Measurements from ENCODE around the gene WFDC11. TPM values are rescaled to one million over a fixed set of nuclear protein-coding genes. Genes with fewer than 3 reads are reported as not detected.
"Not testable (repeated sequence)": the region's sequence is repeated elsewhere in the genome, so short reads cannot be mapped to it uniquely, and the experiment has no call there.

Gene WFDC11
- total and polyA plus RNA-seq, 8 donors = not detected

DNA sequence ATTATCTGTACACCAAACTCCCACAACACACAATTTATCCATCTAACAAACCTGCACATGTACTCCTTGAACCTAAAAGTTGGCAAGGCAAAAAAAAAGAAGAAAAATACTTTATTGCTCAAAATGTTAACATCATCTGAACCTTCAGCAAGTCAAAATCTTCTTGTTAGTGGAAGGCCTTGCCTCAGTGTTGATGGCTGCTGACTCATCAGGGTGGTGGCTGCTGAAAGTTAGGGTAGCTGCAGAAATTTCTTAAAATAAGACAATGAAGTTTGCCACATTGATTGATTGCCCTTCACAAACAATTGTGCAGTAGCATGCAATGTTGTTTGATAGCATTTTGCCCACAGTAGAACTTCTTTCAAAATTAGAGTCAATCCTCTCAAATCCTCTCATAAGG is 2.7 kb upstream of the WFDC11 start:
- TF ChIP-seq EP300 (IDR thresholded peaks at IDR 0.05) (no peak), POLR2A (IDR thresholded peaks at IDR 0.05) (no peak), POLR2AphosphoS5 (IDR thresholded peaks at IDR 0.05) (no peak)
- TF ChIP-seq, protein P1, sequence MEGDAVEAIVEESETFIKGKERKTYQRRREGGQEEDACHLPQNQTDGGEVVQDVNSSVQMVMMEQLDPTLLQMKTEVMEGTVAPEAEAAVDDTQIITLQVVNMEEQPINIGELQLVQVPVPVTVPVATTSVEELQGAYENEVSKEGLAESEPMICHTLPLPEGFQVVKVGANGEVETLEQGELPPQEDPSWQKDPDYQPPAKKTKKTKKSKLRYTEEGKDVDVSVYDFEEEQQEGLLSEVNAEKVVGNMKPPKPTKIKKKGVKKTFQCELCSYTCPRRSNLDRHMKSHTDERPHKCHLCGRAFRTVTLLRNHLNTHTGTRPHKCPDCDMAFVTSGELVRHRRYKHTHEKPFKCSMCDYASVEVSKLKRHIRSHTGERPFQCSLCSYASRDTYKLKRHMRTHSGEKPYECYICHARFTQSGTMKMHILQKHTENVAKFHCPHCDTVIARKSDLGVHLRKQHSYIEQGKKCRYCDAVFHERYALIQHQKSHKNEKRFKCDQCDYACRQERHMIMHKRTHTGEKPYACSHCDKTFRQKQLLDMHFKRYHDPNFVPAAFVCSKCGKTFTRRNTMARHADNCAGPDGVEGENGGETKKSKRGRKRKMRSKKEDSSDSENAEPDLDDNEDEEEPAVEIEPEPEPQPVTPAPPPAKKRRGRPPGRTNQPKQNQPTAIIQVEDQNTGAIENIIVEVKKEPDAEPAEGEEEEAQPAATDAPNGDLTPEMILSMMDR (IDR thresholded peaks at IDR 0.05) = no peak
- Histone ChIP-seq H3K9me3 (peaks cover 0 to 15% (median 14%) of the 10 kb centered on the region in 4 donors), H3K4me3 (no peak overlapping the region), H3K36me3 (no peaks in the 10 kb centered on the region), H3K4me1 (no peaks in the 10 kb centered on the region), H3K27ac (no peak overlapping the region), H3K27me3 (no peaks in the 10 kb centered on the region)
- DNase-seq = no peak
- intact Hi-C loops (cut with DNase I; ENCODE audit: low total_unique reads) = no loop called here

DNA sequence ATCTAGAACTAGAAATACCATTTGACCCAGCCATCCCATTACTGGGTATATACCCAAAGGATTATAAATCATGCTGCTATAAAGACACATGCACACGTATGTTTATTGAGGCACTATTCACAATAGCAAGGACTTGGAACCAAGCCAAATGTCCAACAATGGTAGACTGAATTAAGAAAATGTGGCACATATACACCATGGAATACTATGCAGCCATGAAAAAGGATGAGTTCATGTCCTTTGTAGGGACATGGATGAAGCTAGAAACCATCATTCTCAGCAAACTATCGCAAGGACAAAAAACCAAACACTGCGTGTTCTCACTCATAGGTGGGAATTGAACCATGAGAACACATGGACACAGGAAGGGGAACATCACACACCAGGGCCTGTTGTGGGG is 13.0 kb downstream of the WFDC11 start:
- H3K36me3 ChIP-seq; H3K4me1 ChIP-seq; intact Hi-C loops (cut with DNase I; ENCODE audit: low total_unique reads); H3K9me3 ChIP-seq; DNase-seq; H3K27ac ChIP-seq; H3K4me3 ChIP-seq; H3K27me3 ChIP-seq: not testable (repeated sequence)
- 73 to 92% (median 84%) methylated on average over 3 of the region's 3 CpGs for WGBS, 5 donors

DNA sequence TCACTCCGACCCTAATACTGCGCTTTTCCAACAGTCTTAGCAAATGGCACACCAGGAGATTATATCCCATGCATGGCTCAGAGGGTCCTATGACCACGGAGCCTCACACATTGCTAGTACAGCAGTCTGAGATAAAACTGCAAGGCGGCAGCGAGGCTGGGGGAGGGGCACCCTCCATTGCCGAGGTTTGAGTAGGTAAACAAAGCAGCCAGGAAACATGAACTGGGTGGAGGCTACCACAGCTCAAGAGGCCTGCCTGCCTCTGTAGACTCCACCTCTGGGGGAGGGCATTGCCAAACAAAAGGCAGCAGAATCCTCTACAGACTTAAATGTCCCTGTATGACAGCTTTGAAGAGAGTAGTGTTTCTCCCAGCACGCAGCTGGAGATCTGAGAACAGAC is 18.3 kb downstream of the WFDC11 start:
- H3K4me1 ChIP-seq; H3K9me3 ChIP-seq; intact Hi-C loops (cut with DNase I; ENCODE audit: low total_unique reads); H3K4me3 ChIP-seq; H3K27ac ChIP-seq; H3K27me3 ChIP-seq; H3K36me3 ChIP-seq: not testable (repeated sequence)
- WGBS, 5 donors = 63 to 75% (median 70%) methylated on average over 6 to 7 of the region's 7 CpGs
- peak in 1 of 2 donors; percentile 3 for DNase-seq

DNA sequence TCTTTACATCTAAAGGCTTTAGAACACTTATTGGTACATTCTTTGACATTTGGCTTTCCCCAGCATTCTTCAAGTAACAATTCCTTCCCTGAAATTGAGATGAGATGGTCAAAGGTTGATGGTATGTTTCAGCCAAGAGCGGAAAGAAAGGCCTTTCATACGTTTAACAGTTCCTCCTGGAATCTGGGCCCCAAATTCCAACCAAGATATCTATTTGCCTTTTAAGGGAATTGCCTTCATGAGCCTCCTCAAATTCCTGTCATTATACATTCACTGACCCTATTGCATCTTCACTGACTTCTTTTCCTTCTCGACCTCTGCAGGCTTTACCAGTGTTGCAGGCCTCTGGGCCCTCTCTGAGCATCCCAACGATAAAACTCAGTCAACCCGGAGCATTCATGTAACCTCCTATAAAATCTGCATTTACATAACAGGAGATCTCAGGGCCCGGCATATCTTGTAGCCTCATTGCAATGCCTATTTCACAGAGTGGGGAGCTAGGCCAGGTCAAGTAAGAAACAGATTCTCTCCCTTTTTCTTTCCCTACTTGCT is 20.7 kb downstream of the WFDC11 start:
- Histone ChIP-seq H3K27me3 (no peaks in the 10 kb centered on the region), H3K27ac (no peak overlapping the region), H3K4me1 (no peaks in the 10 kb centered on the region), H3K4me3 (no peak overlapping the region), H3K9me3 (peaks cover 0 to 8% (median 3%) of the 10 kb centered on the region in 4 donors), H3K36me3 (no peaks in the 10 kb centered on the region)
- 81 to 88% (median 86%) methylated on average over 6 of the region's 6 CpGs for WGBS, 5 donors
- intact Hi-C loops (cut with DNase I; ENCODE audit: low total_unique reads) = no loop called here
- no peak for DNase-seq
- TF ChIP-seq POLR2AphosphoS5 (IDR thresholded peaks at IDR 0.05) = no peak
- no peak for TF ChIP-seq EP300 (IDR thresholded peaks at IDR 0.05)
- TF ChIP-seq POLR2A (IDR thresholded peaks at IDR 0.05) = no peak
- TF ChIP-seq, protein P1 (IDR thresholded peaks at IDR 0.05) = no peak

DNA sequence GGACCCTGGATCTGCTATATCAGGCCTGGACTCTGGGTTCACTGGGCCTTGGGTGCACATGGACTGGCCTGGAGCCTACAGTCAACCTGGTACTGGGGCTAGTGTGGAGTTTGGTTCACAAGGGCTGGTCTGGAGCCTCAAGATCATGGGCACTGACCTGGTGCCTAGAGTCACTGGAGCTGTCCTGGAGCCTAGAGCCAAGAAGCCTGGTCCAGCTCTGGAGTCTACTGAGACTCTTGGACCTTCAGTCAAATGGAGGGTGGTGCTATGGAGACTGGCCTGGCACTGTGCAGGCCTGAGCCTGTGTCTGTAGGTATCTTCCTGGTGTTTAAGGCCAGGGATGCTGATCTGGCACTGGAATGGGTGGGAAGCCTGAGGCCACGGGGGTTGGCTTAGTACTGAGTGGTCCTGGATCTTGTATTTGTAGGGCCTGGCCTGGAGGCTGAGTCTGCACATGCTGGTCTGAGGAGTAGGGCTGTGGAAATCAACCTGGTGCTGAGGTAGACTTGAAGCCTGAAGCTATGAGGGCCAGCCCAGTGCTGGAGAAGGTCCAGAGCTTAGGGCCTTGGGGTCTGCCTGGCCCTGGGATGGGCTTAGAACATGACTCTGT is 22.5 kb downstream of the WFDC11 start:
- H3K9me3 ChIP-seq = peaks cover 0 to 8% (median 3%) of the 10 kb centered on the region in 4 donors
- H3K4me1 ChIP-seq = no peaks in the 10 kb centered on the region
- H3K27ac ChIP-seq = no peak overlapping the region
- no peaks in the 10 kb centered on the region for H3K27me3 ChIP-seq
- no peak for DNase-seq
- H3K36me3 ChIP-seq = no peaks in the 10 kb centered on the region
- 64 to 86% (median 71%) methylated on average over 1 of the region's 1 CpG for WGBS, 5 donors
- H3K4me3 ChIP-seq = no peak overlapping the region
- TF ChIP-seq, protein P1 (IDR thresholded peaks at IDR 0.05) = no peak
- TF ChIP-seq POLR2AphosphoS5 (IDR thresholded peaks at IDR 0.05) (no peak), EP300 (IDR thresholded peaks at IDR 0.05) (no peak), POLR2A (IDR thresholded peaks at IDR 0.05) (no peak)
- intact Hi-C loops (cut with DNase I; ENCODE audit: low total_unique reads) = no loop called here
